GM18499 (cell line): Measurements from ENCODE around the gene TOP1.

Experiments used
- ATAC-seq: cut with Tn5 transposase; IDR thresholded peaks from one replicate; pipeline ENCODE4 v1.9.1; 2021; ENCODE audit warnings: moderate number of reproducible peaks; ENCODE audit not compliant: insufficient read depth, unreplicated experiment

TOP1 gene

GRCh38 chr20:41032271-41032670 lies 3.6 kb downstream of the TOP1 start:
- ATAC-seq: no peak

GRCh38 chr20:41034239-41034638 lies 5.6 kb downstream of the TOP1 start:
- no peak for ATAC-seq

- no peak for ATAC-seq
These were observed 6.6 kb downstream of the TOP1 start for GRCh38 chr20:41035207-41035606.

GRCh38 chr20:41037179-41037578 lies 8.6 kb downstream of the TOP1 start:
- ATAC-seq: no peak

GRCh38 chr20:41038149-41038877 lies 9.7 kb downstream of the TOP1 start:
- ATAC-seq: no peak

GRCh38 chr20:41038878-41039404 lies 10.3 kb downstream of the TOP1 start:
- no peak for ATAC-seq

GRCh38 chr20:41040855-41041254 lies 12.2 kb downstream of the TOP1 start:
- no peak for ATAC-seq

- ATAC-seq: no peak
These were observed 13.1 kb downstream of the TOP1 start for GRCh38 chr20:41041693-41042092.

GRCh38 chr20:41044409-41045062 lies 15.9 kb downstream of the TOP1 start:
- ATAC-seq: no peak

GRCh38 chr20:41045671-41046070 lies 17.0 kb downstream of the TOP1 start:
- ATAC-seq: no peak

GRCh38 chr20:41046716-41047115 lies 18.1 kb downstream of the TOP1 start:
- ATAC-seq: no peak

GRCh38 chr20:41047279-41047974 lies 18.8 kb downstream of the TOP1 start:
- ATAC-seq: no peak

GRCh38 chr20:41047975-41048305 lies 19.3 kb downstream of the TOP1 start:
- ATAC-seq: no peak

GRCh38 chr20:41048461-41049301 lies 20.1 kb downstream of the TOP1 start:
- no peak for ATAC-seq

GRCh38 chr20:41049451-41049850 lies 20.8 kb downstream of the TOP1 start:
- ATAC-seq: no peak

GRCh38 chr20:41050361-41051008 lies 21.9 kb downstream of the TOP1 start:
- no peak for ATAC-seq

- ATAC-seq: no peak
These were observed 22.6 kb downstream of the TOP1 start for GRCh38 chr20:41051009-41051825.

- ATAC-seq: no peak
These were observed 24.3 kb downstream of the TOP1 start for GRCh38 chr20:41052742-41053419.
